Dermis microvascular lymphatic vessel endothelial cell (primary cell): Measurements from ENCODE around the gene RAB3A. TPM values are rescaled to one million over a fixed set of nuclear protein-coding genes. Genes with fewer than 3 reads are reported as not detected.
A peak's percentile ranks its signal among the peaks of the same experiment; 100 is the strongest.

Experiments
- DNase-seq, 2 donors: peaks; one replicate each; pipeline versions ENCODE4 v3.0.0 to v3.0.0-alpha.2; 2010; ENCODE audit warnings: low read depth in 2 of 2
- total RNA-seq: library from RNA; depleted of rRNA; stranded (reverse); fragments of >200 nt; gene quantifications from 2 replicates; pipeline ENCODE4 v1.2.1, GENCODE V29; 2014

RAB3A gene
- 0.39 and 0.76 TPM in 2 replicates for total RNA-seq

GRCh38 chr19:18203863-18204393 lies at the start of gene RAB3A:
Gene RAB3A, minus strand, starts transcription at chr19:18204042. Its CDS starts 1,302 bp downstream, at chr19:18202740.
- peak; percentile 99 to 100 for DNase-seq

GRCh38 chr19:18253130-18253529 lies 49.3 kb upstream of the RAB3A start:
- no peak for DNase-seq

GRCh38 chr19:18252370-18252717 lies 48.5 kb upstream of the RAB3A start:
- no peak for DNase-seq

- peak; percentile 39 to 70 for DNase-seq
Observed at GRCh38 chr19:18251587-18252369, 47.9 kb upstream of the RAB3A start.

GRCh38 chr19:18249834-18250233 lies 46.0 kb upstream of the RAB3A start:
- DNase-seq, result no peak

- DNase-seq, result no peak
Observed at GRCh38 chr19:18245297-18245696, 41.5 kb upstream of the RAB3A start.

- DNase-seq, result no peak
Observed at GRCh38 chr19:18239303-18239702, 35.5 kb upstream of the RAB3A start.

GRCh38 chr19:18234194-18234593 lies 30.4 kb upstream of the RAB3A start:
- no peak for DNase-seq

- DNase-seq, result peak in 1 of 2 donors; percentile 59
Observed at GRCh38 chr19:18233224-18233825, 29.5 kb upstream of the RAB3A start.

- peak in 1 of 2 donors; percentile 12 for DNase-seq
Observed at GRCh38 chr19:18232540-18233223, 28.8 kb upstream of the RAB3A start.

GRCh38 chr19:18231775-18232174 lies 27.9 kb upstream of the RAB3A start:
- no peak for DNase-seq

GRCh38 chr19:18230941-18231734 lies 27.3 kb upstream of the RAB3A start:
- DNase-seq, result no peak

- DNase-seq, result no peak
Observed at GRCh38 chr19:18229915-18230314, 26.1 kb upstream of the RAB3A start.

GRCh38 chr19:18229474-18229873 lies 25.6 kb upstream of the RAB3A start:
- no peak for DNase-seq

GRCh38 chr19:18227781-18228271 lies 24.0 kb upstream of the RAB3A start:
- DNase-seq, result no peak

GRCh38 chr19:18226956-18227780 lies 23.3 kb upstream of the RAB3A start:
- no peak for DNase-seq

GRCh38 chr19:18225702-18226468 lies 22.0 kb upstream of the RAB3A start, which contains the start of gene PDE4C:
Gene PDE4C, minus strand, starts transcription at chr19:18226438. Its CDS starts 23 bp downstream, at chr19:18226415.
- peak in 1 of 2 donors; percentile 62 for DNase-seq

GRCh38 chr19:18225355-18225701 lies 21.5 kb upstream of the RAB3A start:
- DNase-seq, result no peak

GRCh38 chr19:18224525-18225354 lies 20.9 kb upstream of the RAB3A start:
- peak; percentile 98 for DNase-seq
